K562 (cell line): ENCODE measurements around the gene MSMO1.

Source experiments
- ATF1 ChIP-seq, 2 experiments: fragments of 450-650 bp in 1 of 2; IDR thresholded peaks; 2 replicates each; pipeline ENCODE4 v1.6.1; 2016; ENCODE audit warnings: missing compliant biosample characterization in 1 of 2, missing genetic modification characterization in 1 of 2
- CREB1 ChIP-seq, 2 experiments: sonication (generic) in 1 of 2; formaldehyde crosslinking in 1 of 2; IDR thresholded peaks; 2 replicates each; pipeline versions ENCODE4 v1.6.1 to v1.8.0; 2012 to 2022; ENCODE audit warnings: inconsistent platforms in 1 of 2, mild to moderate bottlenecking in 1 of 2, missing genetic modification reagents in 1 of 2, moderate library complexity in 1 of 2
- CTCF ChIP-seq, 3 experiments: IDR thresholded peaks in 2 of 3; conservative IDR thresholded peaks in 1 of 3; 2 replicates each; pipeline ENCODE4 v1.5.1; 2011 to 2012; ENCODE audit warnings: low read length in 3 of 3, mild to moderate bottlenecking in 3 of 3, control low read depth in 2 of 3, improper control_type of control experiment in 1 of 3, inconsistent platforms in 1 of 3, low read depth in 1 of 3, mixed read lengths in 1 of 3, moderate library complexity in 1 of 3; ENCODE audit not compliant: insufficient read depth in 2 of 3
- FOXO4 ChIP-seq: fragments of 450-650 bp; formaldehyde crosslinking; IDR thresholded peaks from 2 replicates; pipeline ENCODE4 v1.4.0; 2020; ENCODE audit warnings: mild to moderate bottlenecking, moderate library complexity
- KAT7 ChIP-seq: sonication (generic); formaldehyde crosslinking; IDR thresholded peaks from 2 replicates; pipeline ENCODE4 v1.8.0; 2022; ENCODE audit warnings: missing genetic modification reagents, mild to moderate bottlenecking, borderline replicate concordance
- KDM4B ChIP-seq, 2 experiments: fragments of 450-650 bp in 1 of 2; sonication (generic) in 1 of 2; IDR thresholded peaks; 2 replicates each; pipeline ENCODE4 v1.6.1; 2016 to 2017; ENCODE audit warnings: borderline replicate concordance in 2 of 2, antibody characterized with exemption in 1 of 2, low read depth in 1 of 2, mild to moderate bottlenecking in 1 of 2
- PBX2 ChIP-seq, 2 experiments: IDR thresholded peaks in 1 of 2; conservative IDR thresholded peaks in 1 of 2; 2 replicates each; pipeline ENCODE4 v1.6.1; 2016; ENCODE audit warnings: low read depth in 2 of 2, mild to moderate bottlenecking in 1 of 2, missing compliant biosample characterization in 1 of 2, missing genetic modification characterization in 1 of 2, moderate library complexity in 1 of 2
- TCF7L2 ChIP-seq: fragments of 150-350 bp; IDR thresholded peaks from 2 replicates; pipeline ENCODE4 v1.6.1; 2016; ENCODE audit warnings: low read depth, mild to moderate bottlenecking, low read length, moderate library complexity
- ZEB2 ChIP-seq: fragments of 450-650 bp; IDR thresholded peaks from 2 replicates; pipeline ENCODE4 v1.6.1; 2016
- ZNF274 ChIP-seq: IDR thresholded peaks from 2 replicates; pipeline ENCODE4 v1.6.1; 2011; ENCODE audit warnings: low read depth, mild to moderate bottlenecking, low read length, moderate library complexity, borderline replicate concordance

- TF ChIP-seq CTCF (IDR thresholded peaks at IDR 0.05 in 2 of 3, conservative IDR thresholded peaks at IDR 0.05 in 1 of 3; ENCODE audit: insufficient read depth in 2 of 3, low read depth in 1 of 3, low read length in 3 of 3) = no peak
- no peak for TF ChIP-seq FOXO4 (CRISPR knock-in tag)
- no peak for TF ChIP-seq ATF1 (CRISPR knock-in tag; IDR thresholded peaks at IDR 0.05)
- TF ChIP-seq ATF1 (tag; IDR thresholded peaks at IDR 0.05) = no peak
- TF ChIP-seq KDM4B (IDR thresholded peaks at IDR 0.05; ENCODE audit: borderline replicate concordance in 2 of 2, low read depth in 1 of 2) = no peak
- no peak for TF ChIP-seq TCF7L2
- no peak for TF ChIP-seq ZNF274
- no peak for TF ChIP-seq ZEB2
- TF ChIP-seq PBX2 (CRISPR knock-in tag; IDR thresholded peaks at IDR 0.05; ENCODE audit: low read depth) = no peak
- TF ChIP-seq PBX2 (tag; conservative IDR thresholded peaks at IDR 0.05; ENCODE audit: low read depth) = no peak
- TF ChIP-seq CREB1 (IDR thresholded peaks at IDR 0.05) = no peak
- no peak for TF ChIP-seq CREB1 (CRISPR knock-in tag; IDR thresholded peaks at IDR 0.05)
- no peak for TF ChIP-seq KAT7 (CRISPR knock-in tag)
Observed at GRCh38 chr4:165330071-165330470, 2.6 kb downstream of the MSMO1 start.
